Mononuclear cell (primary cell): ENCODE data around the gene TMEM87A. TPM values are rescaled to one million over a fixed set of nuclear protein-coding genes. Genes with fewer than 3 reads are reported as not detected.
A peak's percentile ranks its signal among the peaks of the same experiment; 100 is the strongest.
"Not testable (repeated sequence)": the region's sequence is repeated elsewhere in the genome, so short reads cannot be mapped to it uniquely, and the experiment has no call there.

Source experiments
- H3K27me3 ChIP-seq: 2 replicates; pipeline ENCODE4 v1.6.0; 2011; ENCODE audit warnings: low read length, control low read depth; ENCODE audit not compliant: insufficient read depth
- H3K4me1 ChIP-seq: 2 replicates; pipeline ENCODE4 v1.5.1; 2011; ENCODE audit warnings: mild to moderate bottlenecking, low read length, control low read depth; ENCODE audit not compliant: insufficient read depth
- H3K4me3 ChIP-seq: 2 replicates; pipeline ENCODE4 v1.5.1; 2011; ENCODE audit warnings: mild to moderate bottlenecking, low read length, moderate library complexity
- H3K9me3 ChIP-seq: 2 replicates; pipeline ENCODE4 v1.5.1; 2011; ENCODE audit warnings: low read depth, mild to moderate bottlenecking, control low read depth, low read length
- total RNA-seq: library from RNA; depleted of rRNA; stranded (reverse); fragments of >200 nt; gene quantifications from one replicate; pipeline ENCODE4 v1.2.3, GENCODE V29; 2012

The TMEM87A gene
- total RNA-seq, 1 donor = 78.3 TPM

GRCh38 chr15:42231088-42231487, 42.1 kb downstream of the TMEM87A start:
- Histone ChIP-seq H3K27me3 (no peaks in the 10 kb centered on the region), H3K4me3 (no peak overlapping the region), H3K4me1 (no peaks in the 10 kb centered on the region), H3K9me3 (no peaks in the 10 kb centered on the region)

- H3K9me3 ChIP-seq, H3K4me3 ChIP-seq: not testable (repeated sequence)
Observed at GRCh38 chr15:42228981-42229380, 44.3 kb downstream of the TMEM87A start.

DNA sequence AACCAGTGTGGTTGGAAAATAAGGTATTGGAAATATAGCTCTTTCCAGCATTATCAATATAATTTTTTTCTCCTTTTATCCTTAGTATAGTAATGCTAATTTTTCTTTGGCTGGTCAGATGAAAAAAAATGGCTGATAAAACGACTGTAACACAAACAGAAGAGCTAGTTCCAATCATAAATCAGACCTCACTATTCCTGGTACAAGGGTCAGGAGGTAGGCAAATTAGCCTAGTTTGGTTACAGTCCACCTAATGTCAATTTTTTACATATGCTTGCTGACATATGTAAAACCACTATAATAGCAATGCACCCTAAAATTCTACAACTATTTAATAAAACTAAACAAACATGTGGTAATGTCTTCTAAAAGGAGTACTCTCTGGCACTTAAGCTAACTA, 45.2 kb downstream of the TMEM87A start:
- no peaks in the 10 kb centered on the region for H3K9me3 ChIP-seq
- no peaks in the 10 kb centered on the region for H3K27me3 ChIP-seq
- H3K4me1 ChIP-seq = no peaks in the 10 kb centered on the region
- no peak overlapping the region for H3K4me3 ChIP-seq

More at GRCh38 chr15:42228981-42229380, 44.3 kb downstream of the TMEM87A start:
- H3K4me1 ChIP-seq, H3K27me3 ChIP-seq: not testable (repeated sequence)

DNA sequence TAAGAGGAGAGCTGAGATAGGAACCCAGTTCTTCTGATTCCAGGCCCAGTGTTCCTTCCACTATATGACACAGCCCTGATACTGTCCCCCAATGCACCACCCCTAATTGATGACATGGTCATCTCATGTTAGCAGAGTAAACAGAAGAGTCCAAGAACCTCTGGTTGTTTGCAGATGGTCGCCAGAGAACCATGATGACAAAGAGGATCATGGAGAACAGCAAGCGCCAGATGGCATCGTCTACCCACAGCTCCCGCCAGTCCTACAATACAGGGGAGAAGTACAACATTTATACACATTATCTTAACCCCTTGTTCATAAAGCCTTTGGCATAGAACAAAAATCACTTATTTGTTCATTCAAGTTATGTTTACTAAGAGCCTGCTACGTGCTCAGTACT, 46.6 kb downstream of the TMEM87A start:
- H3K27me3 ChIP-seq = no peaks in the 10 kb centered on the region
- no peaks in the 10 kb centered on the region for H3K9me3 ChIP-seq
- no peak overlapping the region for H3K4me3 ChIP-seq
- no peaks in the 10 kb centered on the region for H3K4me1 ChIP-seq

DNA sequence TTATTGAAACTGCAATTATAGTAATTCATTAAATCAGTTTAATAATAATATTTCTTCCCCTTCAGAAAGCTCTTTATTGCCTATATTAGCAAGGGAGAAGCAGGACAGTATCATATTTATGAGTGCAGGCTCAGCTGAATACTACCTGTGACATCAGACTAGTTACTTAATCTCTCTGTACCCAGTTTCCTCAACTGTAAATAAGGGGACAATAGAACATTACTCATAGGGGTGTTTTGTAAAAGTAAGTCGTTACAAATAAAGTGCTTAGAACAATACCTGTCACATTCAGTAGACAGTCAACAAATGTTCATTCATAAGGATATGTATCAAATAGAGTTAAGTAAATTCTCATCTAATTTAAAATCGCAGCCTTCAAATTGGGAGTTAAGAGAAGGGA, 53.0 kb downstream of the TMEM87A start:
- Histone ChIP-seq H3K4me3 (no peak overlapping the region), H3K9me3 (no peaks in the 10 kb centered on the region), H3K4me1 (no peaks in the 10 kb centered on the region), H3K27me3 (no peaks in the 10 kb centered on the region)

DNA sequence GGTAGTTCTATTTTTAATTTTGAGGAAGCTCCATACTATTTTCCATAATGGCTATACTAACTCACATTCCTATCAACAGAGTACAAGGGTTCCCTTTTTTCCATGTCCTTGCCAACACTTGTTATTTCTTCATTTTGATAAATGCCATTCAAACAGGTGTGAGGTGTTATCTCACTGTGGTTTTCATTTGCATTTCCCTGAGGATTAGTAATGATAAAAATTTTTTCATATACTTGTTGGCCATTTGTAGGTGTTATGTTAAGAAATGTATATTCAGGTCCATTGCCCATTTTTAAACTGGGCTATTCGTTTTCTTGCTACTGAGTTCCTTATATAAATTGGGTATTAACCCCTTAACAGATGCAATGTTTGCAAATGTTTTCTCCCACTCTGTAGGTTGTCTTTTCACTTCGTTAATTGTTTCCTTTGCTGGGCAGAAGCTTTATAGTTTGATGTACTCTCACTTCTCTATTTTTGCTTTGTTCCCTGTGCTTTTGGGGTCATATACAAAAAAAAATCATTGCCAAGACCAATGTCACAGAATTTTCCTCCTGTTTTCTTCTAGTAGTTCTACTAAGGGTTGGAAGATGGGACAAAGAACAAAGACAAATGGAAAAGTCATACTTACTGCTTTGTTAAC, 54.2 kb downstream of the TMEM87A start:
- Histone ChIP-seq H3K4me3 (no peak overlapping the region), H3K27me3 (no peaks in the 10 kb centered on the region), H3K4me1 (no peaks in the 10 kb centered on the region), H3K9me3 (no peaks in the 10 kb centered on the region)

DNA sequence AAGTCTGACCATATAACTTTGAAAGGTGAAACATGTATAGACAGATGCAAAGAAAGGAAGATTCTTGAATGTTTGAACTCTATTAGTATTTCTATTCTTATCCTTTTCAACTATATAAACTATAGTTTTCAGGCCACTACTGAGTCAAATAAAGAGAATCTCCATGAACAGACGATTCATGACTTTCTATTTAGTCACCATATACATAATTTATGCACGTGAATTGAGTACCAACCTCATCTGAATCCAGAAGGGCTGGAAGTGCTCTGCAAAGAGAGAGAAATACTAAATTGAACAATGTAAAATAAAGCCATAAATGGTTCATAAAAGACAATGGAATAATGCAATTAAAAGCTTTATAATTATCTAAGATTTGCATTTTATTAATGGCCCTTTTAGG, 55.7 kb downstream of the TMEM87A start:
- no peak overlapping the region for H3K4me3 ChIP-seq

GRCh38 chr15:42215913-42216829, 57.1 kb downstream of the TMEM87A start:
- no peaks in the 10 kb centered on the region for H3K9me3 ChIP-seq
- H3K4me3 ChIP-seq = no peak overlapping the region
- H3K27me3 ChIP-seq = no peaks in the 10 kb centered on the region
- no peaks in the 10 kb centered on the region for H3K4me1 ChIP-seq

More for the DNA sequence above, 55.7 kb downstream of the TMEM87A start:
- Histone ChIP-seq H3K4me1 (no peaks in the 10 kb centered on the region), H3K27me3 (no peaks in the 10 kb centered on the region), H3K9me3 (no peaks in the 10 kb centered on the region)

DNA sequence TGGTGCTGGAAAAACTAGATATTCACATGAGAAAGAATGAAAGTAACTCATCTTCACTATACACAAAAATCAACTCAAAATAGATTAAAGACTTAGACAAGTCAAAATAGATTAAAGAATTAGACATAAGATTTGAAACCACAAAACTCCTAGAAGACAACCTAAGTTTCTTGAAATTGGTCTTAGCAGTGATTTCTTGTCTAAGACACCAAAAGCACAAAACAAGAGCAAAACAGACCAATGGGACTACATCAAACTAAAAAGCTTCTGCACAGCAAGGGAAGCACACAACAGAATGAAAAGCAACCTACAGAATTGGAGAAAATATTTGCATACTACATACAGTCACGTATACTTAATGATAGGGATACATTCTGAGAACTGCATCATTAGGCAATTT, 58.6 kb downstream of the TMEM87A start:
- Histone ChIP-seq H3K9me3 (no peaks in the 10 kb centered on the region), H3K27me3 (no peaks in the 10 kb centered on the region), H3K4me1 (no peaks in the 10 kb centered on the region), H3K4me3 (no peak overlapping the region)

DNA sequence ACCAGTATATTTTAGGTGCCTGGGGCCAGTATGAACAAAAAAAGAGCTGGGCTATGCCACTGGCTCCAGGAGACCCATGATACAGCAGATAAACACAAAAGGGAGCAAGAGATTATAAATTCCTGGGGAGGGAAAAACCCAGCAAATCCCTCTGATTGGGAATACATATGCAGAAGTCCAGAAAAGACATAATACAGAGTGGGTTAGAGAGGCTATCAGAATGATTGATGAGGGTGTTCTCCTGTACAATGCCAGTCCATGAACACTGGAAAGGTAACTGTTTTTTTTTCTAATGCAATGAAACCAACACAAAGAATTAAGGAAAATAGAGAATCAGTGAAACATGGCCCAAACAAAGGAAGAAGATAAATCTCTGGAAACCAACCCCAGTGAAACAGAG, 59.7 kb downstream of the TMEM87A start:
- Histone ChIP-seq H3K4me1 (peaks cover 3% of the 10 kb centered on the region), H3K27me3 (no peaks in the 10 kb centered on the region), H3K4me3 (no peak overlapping the region), H3K9me3 (no peaks in the 10 kb centered on the region)

- H3K4me1 ChIP-seq = peaks cover 25% of the 10 kb centered on the region
- no peak overlapping the region for H3K4me3 ChIP-seq
- H3K9me3 ChIP-seq = no peaks in the 10 kb centered on the region
- no peaks in the 10 kb centered on the region for H3K27me3 ChIP-seq
Observed at GRCh38 chr15:42210696-42211095, 62.5 kb downstream of the TMEM87A start.

GRCh38 chr15:42207674-42208579, 65.3 kb downstream of the TMEM87A start, which contains the start of gene VPS39:
Gene VPS39 (minus strand): TSS chr15:42208304. CDS start chr15:42208153, 151 bp downstream.
- Histone ChIP-seq H3K4me3 (peak within 1 kb of the TSS; percentile 95), H3K9me3 (no peaks in the 10 kb centered on the region), H3K27me3 (no peaks in the 10 kb centered on the region), H3K4me1 (peaks cover 40% of the 10 kb centered on the region)

DNA sequence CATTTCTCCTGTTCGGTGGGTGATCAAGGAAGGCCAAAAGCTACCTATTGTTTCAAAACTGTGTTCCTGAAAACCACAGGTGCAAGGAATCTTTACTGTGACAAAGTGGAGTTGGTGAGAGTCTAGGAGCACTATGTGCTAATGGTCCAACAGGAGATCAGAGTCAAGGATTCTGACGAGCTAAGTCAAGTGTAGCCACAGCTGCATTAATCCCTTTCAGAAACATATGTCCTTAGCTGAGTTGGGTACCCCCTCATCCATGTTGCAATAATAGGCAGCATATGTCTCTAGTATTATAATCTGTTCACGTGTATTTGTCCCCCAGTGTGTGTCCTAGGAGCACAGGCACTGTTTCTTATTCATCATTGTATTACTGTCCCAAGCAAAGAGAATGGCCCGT, 66.8 kb downstream of the TMEM87A start:
- no peaks in the 10 kb centered on the region for H3K9me3 ChIP-seq
- H3K4me3 ChIP-seq = no peak overlapping the region
- H3K27me3 ChIP-seq = no peaks in the 10 kb centered on the region
- peaks cover 40% of the 10 kb centered on the region for H3K4me1 ChIP-seq

- H3K9me3 ChIP-seq = no peaks in the 10 kb centered on the region
- H3K4me3 ChIP-seq = no peak overlapping the region
- H3K27me3 ChIP-seq = no peaks in the 10 kb centered on the region
- peaks cover 40% of the 10 kb centered on the region for H3K4me1 ChIP-seq
Observed at GRCh38 chr15:42203891-42204290, 69.3 kb downstream of the TMEM87A start.

- Histone ChIP-seq H3K4me3 (no peak overlapping the region), H3K4me1 (peaks cover 34% of the 10 kb centered on the region), H3K9me3 (no peaks in the 10 kb centered on the region), H3K27me3 (no peaks in the 10 kb centered on the region)
Observed at GRCh38 chr15:42202653-42203052, 70.6 kb downstream of the TMEM87A start.
